ENCODE measurements around the gene CENPM. TPM values are rescaled to one million over a fixed set of nuclear protein-coding genes. Genes with fewer than 3 reads are reported as not detected.

Gene CENPM
- total and polyA plus RNA-seq, 2 donors (not counting 1 experiment from before 2014, with no cell fraction given), result 5.9 to 11.6 TPM

- H3K36me3 ChIP-seq (ENCODE audit: control insufficient read depth, insufficient read depth, low read length), result no peaks in the 10 kb centered on the region
- no peaks in the 10 kb centered on the region for H4K20me1 ChIP-seq (ENCODE audit: control insufficient read depth, extremely low read depth, insufficient read depth, low read length)
- TF ChIP-seq EZH2 (IDR thresholded peaks at IDR 0.05; ENCODE audit: low read length, missing control alignments), result peak; percentile 60
- TF ChIP-seq, protein P1, sequence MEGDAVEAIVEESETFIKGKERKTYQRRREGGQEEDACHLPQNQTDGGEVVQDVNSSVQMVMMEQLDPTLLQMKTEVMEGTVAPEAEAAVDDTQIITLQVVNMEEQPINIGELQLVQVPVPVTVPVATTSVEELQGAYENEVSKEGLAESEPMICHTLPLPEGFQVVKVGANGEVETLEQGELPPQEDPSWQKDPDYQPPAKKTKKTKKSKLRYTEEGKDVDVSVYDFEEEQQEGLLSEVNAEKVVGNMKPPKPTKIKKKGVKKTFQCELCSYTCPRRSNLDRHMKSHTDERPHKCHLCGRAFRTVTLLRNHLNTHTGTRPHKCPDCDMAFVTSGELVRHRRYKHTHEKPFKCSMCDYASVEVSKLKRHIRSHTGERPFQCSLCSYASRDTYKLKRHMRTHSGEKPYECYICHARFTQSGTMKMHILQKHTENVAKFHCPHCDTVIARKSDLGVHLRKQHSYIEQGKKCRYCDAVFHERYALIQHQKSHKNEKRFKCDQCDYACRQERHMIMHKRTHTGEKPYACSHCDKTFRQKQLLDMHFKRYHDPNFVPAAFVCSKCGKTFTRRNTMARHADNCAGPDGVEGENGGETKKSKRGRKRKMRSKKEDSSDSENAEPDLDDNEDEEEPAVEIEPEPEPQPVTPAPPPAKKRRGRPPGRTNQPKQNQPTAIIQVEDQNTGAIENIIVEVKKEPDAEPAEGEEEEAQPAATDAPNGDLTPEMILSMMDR (conservative IDR thresholded peaks at IDR 0.05 in 1 of 2, IDR thresholded peaks at IDR 0.05 in 1 of 2; ENCODE audit: low read depth in 1 of 2, low read length in 2 of 2), result no peak
- H3K9me3 ChIP-seq (ENCODE audit: control insufficient read depth, insufficient read depth, low read depth, low read length), result no peaks in the 10 kb centered on the region
- no peaks in the 10 kb centered on the region for H3K4me1 ChIP-seq (ENCODE audit: control insufficient read depth, extremely low read depth, insufficient read depth, low read length)
- no peak overlapping the region for H3K4me3 ChIP-seq (replicated peaks in 1 of 4; ENCODE audit: control extremely low read depth in 1 of 4, insufficient read depth in 1 of 4, low read depth in 3 of 4, low read length in 4 of 4)
- H3K4me2 ChIP-seq (ENCODE audit: extremely low read depth, insufficient read depth, low read length), result no peak overlapping the region
- no peak overlapping the region for H3K9ac ChIP-seq (ENCODE audit: insufficient read depth, low read length)
- peaks cover 33% of the 10 kb centered on the region for H3K27me3 ChIP-seq (ENCODE audit: control insufficient read depth, insufficient read depth, low read length)
- no peak overlapping the region for H3K27ac ChIP-seq (ENCODE audit: insufficient read depth, low read length)
- no peaks in the 10 kb centered on the region for H3K79me2 ChIP-seq (ENCODE audit: control insufficient read depth, insufficient read depth, low read length)
- no peak for DNase-seq (ENCODE audit: low read depth in 2 of 2)
- no peak overlapping the region for H2AFZ ChIP-seq (ENCODE audit: low read length)
These were observed 28.5 kb upstream of the CENPM start for GRCh38 chr22:41975299-41976069.

GRCh38 chr22:41974691-41975290 is 27.8 kb upstream of the CENPM start:
- H3K27me3 ChIP-seq (ENCODE audit: control insufficient read depth, insufficient read depth, low read length), result peaks cover 33% of the 10 kb centered on the region
- no peaks in the 10 kb centered on the region for H4K20me1 ChIP-seq (ENCODE audit: control insufficient read depth, extremely low read depth, insufficient read depth, low read length)
- no peak for DNase-seq (ENCODE audit: low read depth in 2 of 2)
- no peaks in the 10 kb centered on the region for H3K36me3 ChIP-seq (ENCODE audit: control insufficient read depth, insufficient read depth, low read length)
- H3K4me1 ChIP-seq (ENCODE audit: control insufficient read depth, extremely low read depth, insufficient read depth, low read length), result no peaks in the 10 kb centered on the region
- H3K79me2 ChIP-seq (ENCODE audit: control insufficient read depth, insufficient read depth, low read length), result no peaks in the 10 kb centered on the region
- no peak overlapping the region for H3K9ac ChIP-seq (ENCODE audit: insufficient read depth, low read length)
- H2AFZ ChIP-seq (ENCODE audit: low read length), result no peak overlapping the region
- no peak overlapping the region for H3K27ac ChIP-seq (ENCODE audit: insufficient read depth, low read length)
- no peaks in the 10 kb centered on the region for H3K9me3 ChIP-seq (ENCODE audit: control insufficient read depth, insufficient read depth, low read depth, low read length)
- H3K4me2 ChIP-seq (ENCODE audit: extremely low read depth, insufficient read depth, low read length), result no peak overlapping the region
- no peak overlapping the region for H3K4me3 ChIP-seq (replicated peaks in 1 of 4; ENCODE audit: control extremely low read depth in 1 of 4, insufficient read depth in 1 of 4, low read depth in 3 of 4, low read length in 4 of 4)
- no peak for TF ChIP-seq EZH2 (IDR thresholded peaks at IDR 0.05; ENCODE audit: low read length, missing control alignments)
- TF ChIP-seq, protein P1 (conservative IDR thresholded peaks at IDR 0.05 in 1 of 2, IDR thresholded peaks at IDR 0.05 in 1 of 2; ENCODE audit: low read depth in 1 of 2, low read length in 2 of 2), result no peak

- Histone ChIP-seq H3K79me2 (ENCODE audit: control insufficient read depth, insufficient read depth, low read length) (no peaks in the 10 kb centered on the region), H2AFZ (ENCODE audit: low read length) (no peak overlapping the region), H3K36me3 (ENCODE audit: control insufficient read depth, insufficient read depth, low read length) (no peaks in the 10 kb centered on the region), H3K27me3 (ENCODE audit: control insufficient read depth, insufficient read depth, low read length) (peaks cover 12% of the 10 kb centered on the region), H3K27ac (ENCODE audit: insufficient read depth, low read length) (no peak overlapping the region), H3K9ac (ENCODE audit: insufficient read depth, low read length) (no peak overlapping the region), H3K4me2 (ENCODE audit: extremely low read depth, insufficient read depth, low read length) (no peak overlapping the region), H3K4me1 (ENCODE audit: control insufficient read depth, extremely low read depth, insufficient read depth, low read length) (no peaks in the 10 kb centered on the region), H3K4me3 (replicated peaks in 1 of 4; ENCODE audit: control extremely low read depth in 1 of 4, insufficient read depth in 1 of 4, low read depth in 3 of 4, low read length in 4 of 4) (no peak overlapping the region), H4K20me1 (ENCODE audit: control insufficient read depth, extremely low read depth, insufficient read depth, low read length) (no peaks in the 10 kb centered on the region), H3K9me3 (ENCODE audit: control insufficient read depth, insufficient read depth, low read depth, low read length) (no peaks in the 10 kb centered on the region)
- TF ChIP-seq, protein P1 (conservative IDR thresholded peaks at IDR 0.05 in 1 of 2, IDR thresholded peaks at IDR 0.05 in 1 of 2; ENCODE audit: low read depth in 1 of 2, low read length in 2 of 2), result no peak
- no peak for TF ChIP-seq EZH2 (IDR thresholded peaks at IDR 0.05; ENCODE audit: low read length, missing control alignments)
- DNase-seq (ENCODE audit: low read depth in 2 of 2), result no peak
These were observed 24.5 kb upstream of the CENPM start for GRCh38 chr22:41971431-41971830.
